Neural cell (in vitro differentiated cells): Measurements from ENCODE around the gene IWS1. TPM values are rescaled to one million over a fixed set of nuclear protein-coding genes. Genes with fewer than 3 reads are reported as not detected.

Source experiments
- H2AFZ ChIP-seq: fragments of 200-600, 300-800 bp; sonication (generic), shearing (Covaris generic); 2 replicates; pipeline ENCODE4 v1.6.0; 2014; ENCODE audit warnings: low read depth, mild to moderate bottlenecking, antibody characterized with exemption, low read length, moderate library complexity
- H3F3A ChIP-seq: fragments of 200-600 bp; shearing (Covaris generic); 2 replicates; pipeline ENCODE4 v1.6.1; 2016; ENCODE audit warnings: mild to moderate bottlenecking, moderate library complexity, mixed read lengths, antibody characterized with exemption, low read length; ENCODE audit not compliant: insufficient read depth, poor library complexity, severe bottlenecking
- H3K27ac ChIP-seq: fragments of 200-600, 300-800 bp; sonication (generic), shearing (Covaris generic); 2 replicates; pipeline ENCODE4 v1.5.1; 2014; ENCODE audit warnings: mild to moderate bottlenecking, low read length, moderate library complexity
- H3K27me3 ChIP-seq: fragments of 300-800, 200-600 bp; sonication (generic), shearing (Covaris generic); 2 replicates; pipeline ENCODE4 v1.6.0; 2014; ENCODE audit warnings: mild to moderate bottlenecking, low read depth, low read length, moderate library complexity; ENCODE audit not compliant: insufficient read depth
- H3K36me3 ChIP-seq: fragments of 300-800, 200-600 bp; sonication (generic), shearing (Covaris generic); 2 replicates; pipeline ENCODE4 v1.5.1; 2014; ENCODE audit warnings: mild to moderate bottlenecking, antibody characterized with exemption, low read length, moderate library complexity; ENCODE audit not compliant: insufficient read depth
- H3K4me2 ChIP-seq: fragments of 300-800, 200-600 bp; sonication (generic), shearing (Covaris generic); 2 replicates; pipeline ENCODE4 v1.6.0; 2014; ENCODE audit warnings: mild to moderate bottlenecking, low read length
- H3K4me3 ChIP-seq: fragments of 300-800, 200-600 bp; sonication (generic), shearing (Covaris generic); 2 replicates; pipeline ENCODE4 v1.5.1; 2014; ENCODE audit warnings: mild to moderate bottlenecking, low read length, moderate library complexity
- H3K79me2 ChIP-seq: fragments of 200-600 bp; shearing (Covaris generic); replicated peaks from 2 replicates; pipeline ENCODE4 v1.6.0; 2014; ENCODE audit warnings: mild to moderate bottlenecking, low read length, moderate library complexity; ENCODE audit not compliant: insufficient read depth
- H3K9ac ChIP-seq: fragments of 300-800, 200-600 bp; sonication (generic), shearing (Covaris generic); 2 replicates; pipeline ENCODE4 v1.6.1; 2016; ENCODE audit warnings: mild to moderate bottlenecking, low read length, mixed read lengths
- H3K9me2 ChIP-seq: fragments of 200-600 bp; shearing (Covaris generic); 2 replicates; pipeline ENCODE4 v1.6.1; 2016; ENCODE audit warnings: mild to moderate bottlenecking, low read length, mixed read lengths; ENCODE audit not compliant: insufficient read depth
- H3K9me3 ChIP-seq: fragments of 200-600, 300-800 bp; sonication (generic), shearing (Covaris generic); 2 replicates; pipeline ENCODE4 v1.6.1; 2016; ENCODE audit warnings: mild to moderate bottlenecking, mixed run types, low read length, moderate library complexity, mixed read lengths
- H4K20me1 ChIP-seq: fragments of 200-600 bp; shearing (Covaris generic); 2 replicates; pipeline ENCODE4 v1.6.1; 2016; ENCODE audit warnings: mild to moderate bottlenecking, mixed run types; ENCODE audit not compliant: insufficient read depth
- CTCF ChIP-seq: fragments of 450-650 bp; IDR thresholded peaks from 2 replicates; pipeline ENCODE4 v1.5.1; 2014; ENCODE audit warnings: antibody characterized with exemption, mild to moderate bottlenecking, moderate library complexity; ENCODE audit not compliant: poor library complexity, severe bottlenecking
- EP300 ChIP-seq: fragments of 450-650 bp; conservative IDR thresholded peaks from 2 replicates; pipeline ENCODE4 v1.6.1; 2014; ENCODE audit warnings: antibody characterized with exemption, mild to moderate bottlenecking, moderate library complexity; ENCODE audit not compliant: poor library complexity, severe bottlenecking
- EZH2 ChIP-seq: fragments of 200-600, 300-800 bp; shearing (Covaris generic), sonication (generic); IDR thresholded peaks from 2 replicates; pipeline ENCODE4 v1.6.1; 2014; ENCODE audit warnings: antibody characterized with exemption, low read length, borderline replicate concordance, mild to moderate bottlenecking; ENCODE audit not compliant: insufficient read depth, poor library complexity, severe bottlenecking
- MXI1 ChIP-seq: fragments of 450-650 bp; conservative IDR thresholded peaks from 2 replicates; pipeline ENCODE4 v1.6.1; 2014; ENCODE audit warnings: antibody characterized with exemption, mild to moderate bottlenecking; ENCODE audit not compliant: poor library complexity, severe bottlenecking
- POLR2AphosphoS5 ChIP-seq: IDR thresholded peaks from 2 replicates; pipeline ENCODE4 v1.6.1; 2012
- RAD21 ChIP-seq: fragments of 450-650 bp; conservative IDR thresholded peaks from 2 replicates; pipeline ENCODE4 v1.6.1; 2014; ENCODE audit warnings: antibody characterized with exemption, mild to moderate bottlenecking, moderate library complexity
- REST ChIP-seq: IDR thresholded peaks from 2 replicates; pipeline ENCODE4 v1.6.1; 2012; ENCODE audit warnings: borderline replicate concordance
- SMC3 ChIP-seq: fragments of 450-650 bp; conservative IDR thresholded peaks from 2 replicates; pipeline ENCODE4 v1.6.1; 2014; ENCODE audit warnings: antibody characterized with exemption, mild to moderate bottlenecking, moderate library complexity; ENCODE audit not compliant: poor library complexity
- TAF1 ChIP-seq: IDR thresholded peaks from 2 replicates; pipeline ENCODE4 v1.6.1; 2012; ENCODE audit warnings: low read depth
- polyA plus RNA-seq: library from polyadenylated mRNA; depleted of rRNA; stranded (reverse); fragments of >200 nt; gene quantifications from 2 replicates; pipeline ENCODE4 v1.2.3, GENCODE V29; 2014

The IWS1 gene
- polyA plus RNA-seq, 1 donor from 2014 or later = 49.3 TPM

GRCh38 chr2:127449414-127449813, 76.9 kb downstream of the IWS1 start:
- no peak overlapping the region for H3K4me3 ChIP-seq
- no peak overlapping the region for H2AFZ ChIP-seq
- H3K9ac ChIP-seq = no peak overlapping the region
- H3K9me3 ChIP-seq = no peaks in the 10 kb centered on the region
- no peaks in the 10 kb centered on the region for H3F3A ChIP-seq
- no peaks in the 10 kb centered on the region for H3K36me3 ChIP-seq
- H4K20me1 ChIP-seq = no peaks in the 10 kb centered on the region
- TF ChIP-seq EP300 (no peak), RAD21 (no peak), CTCF (no peak), TAF1 (no peak), REST (no peak)
- no peaks in the 10 kb centered on the region for H3K9me2 ChIP-seq
- H3K79me2 ChIP-seq = no peaks in the 10 kb centered on the region
- H3K4me2 ChIP-seq = no peak overlapping the region
- no peak overlapping the region for H3K27ac ChIP-seq
- H3K27me3 ChIP-seq = no peaks in the 10 kb centered on the region

GRCh38 chr2:127448526-127448925, 77.8 kb downstream of the IWS1 start:
- Histone ChIP-seq H3K27me3 (no peaks in the 10 kb centered on the region), H4K20me1 (no peaks in the 10 kb centered on the region), H3K4me2 (no peak overlapping the region), H3K27ac (no peak overlapping the region), H3K4me3 (no peak overlapping the region), H3K9me2 (no peaks in the 10 kb centered on the region), H3K9me3 (no peaks in the 10 kb centered on the region), H2AFZ (no peak overlapping the region), H3F3A (no peaks in the 10 kb centered on the region), H3K79me2 (no peaks in the 10 kb centered on the region), H3K9ac (no peak overlapping the region), H3K36me3 (no peaks in the 10 kb centered on the region)
- TF ChIP-seq MXI1 (no peak), TAF1 (no peak), EZH2 (no peak), RAD21 (no peak), REST (no peak), CTCF (no peak), POLR2AphosphoS5 (no peak), SMC3 (no peak), EP300 (no peak)
